ENCODE results near the gene HCN1. TPM values are rescaled to one million over a fixed set of nuclear protein-coding genes. Genes with fewer than 3 reads are reported as not detected.

Gene HCN1
- total and polyA plus RNA-seq, 2 of the 8 experiments (the other 6 are each of a cell fraction or from before 2014, with no cell fraction given), result 1.1 to 6.7 TPM

- Histone ChIP-seq H3K23me2 (ENCODE audit: low read depth, low read length) (no peaks in the 10 kb centered on the region), H4K20me1 (replicated peaks in 1 of 2; ENCODE audit: control insufficient read depth in 1 of 2, insufficient read depth in 2 of 2, low read length in 2 of 2) (no peaks in the 10 kb centered on the region), H3K79me1 (ENCODE audit: low read depth, low read length) (no peaks in the 10 kb centered on the region), H3K9me3 (ENCODE audit: insufficient read depth in 2 of 2, low read depth in 1 of 2, low read length in 1 of 2) (no peaks in the 10 kb centered on the region), H3K4ac (replicated peaks; ENCODE audit: insufficient read length, low read depth, low read length) (no peak overlapping the region), H2BK120ac (replicated peaks; ENCODE audit: low read depth, low read length) (no peak overlapping the region), H3K4me2 (ENCODE audit: insufficient read depth in 1 of 2, low read depth in 2 of 2, low read length in 2 of 2) (no peak overlapping the region), H3K14ac (ENCODE audit: insufficient read length) (no peak overlapping the region), H2BK12ac (ENCODE audit: low read depth, low read length) (no peak overlapping the region), H3K18ac (ENCODE audit: extremely low read depth, low read length) (no peak overlapping the region), H3K79me2 (ENCODE audit: control insufficient read depth in 1 of 2, insufficient read depth in 2 of 2, low read length in 2 of 2) (no peaks in the 10 kb centered on the region), H4K91ac (replicated peaks; ENCODE audit: insufficient read length, low read length) (no peak overlapping the region), H3K27me3 (replicated peaks in 1 of 4; ENCODE audit: control insufficient read depth in 3 of 4, extremely low read depth in 1 of 4, insufficient read depth in 3 of 4, low read length in 3 of 4) (no peaks in the 10 kb centered on the region), H2BK5ac (ENCODE audit: low read depth, low read length) (no peak overlapping the region), H2BK15ac (ENCODE audit: low read length) (no peak overlapping the region), H2AFZ (ENCODE audit: low read length) (no peak overlapping the region), H3K27ac (ENCODE audit: low read depth, low read length) (no peak overlapping the region), H3K56ac (replicated peaks; ENCODE audit: insufficient read length, low read depth, low read length) (no peak overlapping the region), H2AK5ac (ENCODE audit: low read depth, low read length) (no peak overlapping the region), H2BK20ac (ENCODE audit: low read length) (no peak overlapping the region), H3K36me3 (ENCODE audit: control insufficient read depth in 2 of 4, insufficient read depth in 4 of 4, low read length in 3 of 4) (no peaks in the 10 kb centered on the region), H4K5ac (ENCODE audit: insufficient read length, low read depth, low read length) (no peak overlapping the region), H4K8ac (ENCODE audit: extremely low read depth, insufficient read depth, low read length) (no peak overlapping the region), H3K4me1 (replicated peaks in 1 of 4; ENCODE audit: control insufficient read depth in 3 of 4, insufficient read depth in 4 of 4, low read length in 3 of 4) (no peaks in the 10 kb centered on the region; a peak in 1 of 7 replicates), H3K4me3 (ENCODE audit: extremely low read depth in 1 of 4, insufficient read depth in 2 of 4, low read depth in 3 of 4, low read length in 4 of 4) (no peak overlapping the region), H3K23ac (ENCODE audit: insufficient read length) (no peak overlapping the region), H3K9ac (replicated peaks in 1 of 4; ENCODE audit: extremely low read depth in 1 of 4, low read depth in 3 of 4, low read length in 3 of 4) (peak overlapping the region in 1 of 4 experiments; percentile 8; a peak in 1 of 7 replicates)
- CTCF ChIA-PET (ENCODE audit: partially characterized antibody), result interaction anchor here (1.0 kb wide), 1 partner anchor 11 kb away, joined by 3 read pairs; no protein-coding TSS in a partner anchor
- FAIRE-seq (no peak), DNase-seq (ENCODE audit: low read depth in 1 of 2, low spot score in 2 of 2) (no peak)
- POLR2A ChIA-PET (ENCODE audit: partially characterized antibody), result no interaction called here
- no peak for TF ChIP-seq BACH1 (IDR thresholded peaks at IDR 0.05; ENCODE audit: low read length)
- TF ChIP-seq YY1 (IDR thresholded peaks at IDR 0.05; ENCODE audit: low read depth, low read length), result no peak
- no peak for TF ChIP-seq POLR2AphosphoS5 (IDR thresholded peaks at IDR 0.05; ENCODE audit: low read depth, low read length)
- TF ChIP-seq TAF1 (IDR thresholded peaks at IDR 0.05; ENCODE audit: low read depth, low read length), result no peak
- no peak for TF ChIP-seq SIRT6 (IDR thresholded peaks at IDR 0.05; ENCODE audit: low read length)
- TF ChIP-seq RXRA (IDR thresholded peaks at IDR 0.05; ENCODE audit: insufficient read depth, low read depth, low read length), result no peak
- TF ChIP-seq CBX8 (IDR thresholded peaks at IDR 0.05; ENCODE audit: borderline replicate concordance, low read depth, low read length), result no peak
- no peak for TF ChIP-seq PHF8 (conservative IDR thresholded peaks at IDR 0.05; ENCODE audit: low read depth, low read length)
- no peak for TF ChIP-seq SIN3A (conservative IDR thresholded peaks at IDR 0.05 in 1 of 2, IDR thresholded peaks at IDR 0.05 in 1 of 2; ENCODE audit: low read depth in 1 of 2, low read length in 2 of 2)
- no peak for TF ChIP-seq POLR2A (IDR thresholded peaks at IDR 0.05; ENCODE audit: control extremely low read depth in 1 of 2, low read depth in 2 of 2, low read length in 2 of 2)
- TF ChIP-seq SRF (IDR thresholded peaks at IDR 0.05; ENCODE audit: low read depth, low read length), result no peak
- no peak for TF ChIP-seq RNF2 (IDR thresholded peaks at IDR 0.05; ENCODE audit: borderline replicate concordance, low read depth, low read length, missing control alignments, poor library complexity, severe bottlenecking)
- no peak for TF ChIP-seq KDM5A (IDR thresholded peaks at IDR 0.05; ENCODE audit: low read length)
- 93% methylated on average over 3 of the region's 3 CpGs; no CpG with 5 or more reads in 1 of the 2 experiments for WGBS, 2 experiments (ENCODE audit: extremely low coverage in 1 of 2, insufficient coverage in 1 of 2, insufficient read length in 1 of 2, insufficient replicate concordance in 2 of 2, low coverage in 1 of 2, low lambda C conversion rate in 2 of 2, missing lambda C conversion rate in 1 of 2)
These were observed 285.7 kb downstream of the HCN1 start for GRCh38 chr5:45410304-45410995.

Data from H1 (cell line).